K562 (cell line): Measurements from ENCODE around the gene GPR37L1. TPM values are rescaled to one million over a fixed set of nuclear protein-coding genes. Genes with fewer than 3 reads are reported as not detected.
A peak's percentile ranks its signal among the peaks of the same experiment; 100 is the strongest.

Experiments
- ARID1B ChIP-seq: fragments of 450-650 bp; IDR thresholded peaks from 2 replicates; pipeline ENCODE4 v1.6.1; 2016; ENCODE audit warnings: antibody characterized with exemption, mild to moderate bottlenecking, inconsistent platforms
- ARID4B ChIP-seq: sonication (generic); formaldehyde crosslinking; IDR thresholded peaks from 2 replicates; pipeline ENCODE4 v1.8.0; 2022; ENCODE audit warnings: mild to moderate bottlenecking, missing genetic modification reagents
- CC2D1A ChIP-seq: fragments of 450-650 bp; IDR thresholded peaks from 2 replicates; pipeline ENCODE4 v1.6.1; 2017; ENCODE audit warnings: mild to moderate bottlenecking
- CXXC5 ChIP-seq: fragments of 250-450 bp; sonication (Bioruptor Pico); IDR thresholded peaks from 2 replicates; pipeline ENCODE4 v1.8.0; 2022; ENCODE audit warnings: inconsistent platforms, mild to moderate bottlenecking, moderate library complexity
- DPF2 ChIP-seq: fragments of 450-650 bp; IDR thresholded peaks from 2 replicates; pipeline ENCODE4 v1.6.1; 2016
- E2F6 ChIP-seq, 2 experiments: IDR thresholded peaks; 2 replicates each; pipeline ENCODE4 v1.6.1; 2011; ENCODE audit warnings: borderline replicate concordance in 1 of 2, control low read depth in 1 of 2, low read depth in 1 of 2, low read length in 1 of 2, mild to moderate bottlenecking in 1 of 2, mixed read lengths in 1 of 2, moderate library complexity in 1 of 2; ENCODE audit not compliant: insufficient read depth in 1 of 2, insufficient read length in 1 of 2, poor library complexity in 1 of 2, severe bottlenecking in 1 of 2; ENCODE audit errors: extremely low read depth in 1 of 2
- FOS ChIP-seq: IDR thresholded peaks from 3 replicates; pipeline ENCODE4 v1.6.1; 2011; ENCODE audit not compliant: insufficient read length; ENCODE audit errors: extremely low read depth
- KLF6 ChIP-seq: fragments of 250-450 bp; sonication (Bioruptor Pico); IDR thresholded peaks from 2 replicates; pipeline ENCODE4 v1.4.0; 2020; ENCODE audit warnings: mild to moderate bottlenecking, moderate library complexity, borderline replicate concordance
- MBD2 ChIP-seq: sonication (generic); IDR thresholded peaks from 2 replicates; pipeline ENCODE4 v1.6.1; 2016; ENCODE audit warnings: low read depth, borderline replicate concordance
- MECOM ChIP-seq: fragments of 250-450 bp; sonication (Bioruptor Pico); IDR thresholded peaks from 2 replicates; pipeline ENCODE4 v1.8.0; 2022; ENCODE audit warnings: inconsistent platforms
- NCOR1 ChIP-seq: fragments of 450-650 bp; IDR thresholded peaks from 2 replicates; pipeline ENCODE4 v1.6.1; 2016; ENCODE audit warnings: mild to moderate bottlenecking, moderate library complexity
- PHB2 ChIP-seq: fragments of 450-650 bp; IDR thresholded peaks from 2 replicates; pipeline ENCODE4 v1.6.1; 2017; ENCODE audit warnings: low read depth
- PPARD ChIP-seq: fragments of 250-450 bp; sonication (Bioruptor Pico); IDR thresholded peaks from 2 replicates; pipeline ENCODE4 v1.8.0; 2022; ENCODE audit warnings: inconsistent platforms, mild to moderate bottlenecking, moderate library complexity
- PYGO2 ChIP-seq: fragments of 450-650 bp; IDR thresholded peaks from 2 replicates; pipeline ENCODE4 v1.6.1; 2016; ENCODE audit warnings: mild to moderate bottlenecking, missing genetic modification characterization, moderate library complexity, missing compliant biosample characterization
- RHOXF2B ChIP-seq: fragments of 250-450 bp; sonication (Bioruptor Pico); conservative IDR thresholded peaks from 2 replicates; pipeline ENCODE4 v1.5.1; 2021
- SIN3B ChIP-seq: fragments of 450-650 bp; IDR thresholded peaks from 2 replicates; pipeline ENCODE4 v1.6.1; 2017; ENCODE audit warnings: low read depth, mild to moderate bottlenecking, moderate library complexity
- SMAD3 ChIP-seq: fragments of 450-650 bp; formaldehyde crosslinking; conservative IDR thresholded peaks from 2 replicates; pipeline ENCODE4 v1.4.0; 2020; ENCODE audit warnings: mild to moderate bottlenecking
- SMARCA4 ChIP-seq: fragments of 450-650 bp; IDR thresholded peaks from 2 replicates; pipeline ENCODE4 v1.6.1; 2016
- STAT5A ChIP-seq: IDR thresholded peaks from 2 replicates; pipeline ENCODE4 v1.6.1; 2012; ENCODE audit warnings: low read length, inconsistent platforms, borderline replicate concordance
- STAT5B ChIP-seq: fragments of 250-450 bp; sonication (Bioruptor Pico); IDR thresholded peaks from 2 replicates; pipeline ENCODE4 v1.8.0; 2021; ENCODE audit warnings: mild to moderate bottlenecking, inconsistent platforms
- ZFP30 ChIP-seq: fragments of 250-450 bp; sonication (Bioruptor Pico); IDR thresholded peaks from 2 replicates; pipeline ENCODE4 v1.8.0; 2022; ENCODE audit warnings: moderate library complexity, mild to moderate bottlenecking, inconsistent platforms, borderline replicate concordance
- ZNF134 ChIP-seq: fragments of 250-450 bp; sonication (Bioruptor Pico); conservative IDR thresholded peaks from 2 replicates; pipeline ENCODE4 v1.4.0; 2020
- ZNF239 ChIP-seq: fragments of 250-450 bp; sonication (Bioruptor Pico); IDR thresholded peaks from 2 replicates; pipeline ENCODE4 v1.4.0; 2020; ENCODE audit warnings: mild to moderate bottlenecking
- ZNF274 ChIP-seq: IDR thresholded peaks from 2 replicates; pipeline ENCODE4 v1.6.1; 2011; ENCODE audit warnings: low read depth, mild to moderate bottlenecking, low read length, moderate library complexity, borderline replicate concordance
- polyA plus RNA-seq, 8 experiments: library from polyadenylated mRNA; depleted of rRNA in 4 of 8; stranded (reverse) in 5 of 8; unstranded in 3 of 8; fragments of >200 nt; fragmentation: Nextera tagmentation in 2 of 8; fragmentation: Illumina TruSeq in 1 of 8; extraction: Ambion mirVana in 2 of 8; extraction: Trizol in 1 of 8; gene quantifications; 2 replicates each; pipeline versions ENCODE4 v1.2.1 to v1.2.3, GENCODE V29; 2011 to 2014; ENCODE audit warnings: inconsistent platforms in 1 of 8, missing spikeins in 1 of 8
- total RNA-seq, 7 experiments: library from RNA; depleted of rRNA in 6 of 7; stranded (reverse); fragments of >200 nt in 6 of 7; fragmentation: Illumina TruSeq in 2 of 7; extraction: Trizol in 2 of 7; gene quantifications; 2 replicates each; pipeline versions ENCODE4 v1.2.1 to v1.2.3, GENCODE V29; 2011 to 2021; ENCODE audit warnings: low replicate concordance in 1 of 7

Gene GPR37L1
- total and polyA plus RNA-seq, 9 of the 15 experiments (the other 6 are each of a cell fraction or from before 2014, with no cell fraction given): not detected

- TF ChIP-seq ZNF274: 0 out of 2 replicates have a peak, but pooled peaks have one; percentile 7
- peak; percentile 93 for TF ChIP-seq PHB2
- peak; percentile 89 for TF ChIP-seq PYGO2
- TF ChIP-seq CXXC5: peak; percentile 72
- TF ChIP-seq ZNF134 (CRISPR knock-in tag): peak; percentile 56; the same call in 1 of the 2 replicates
- no peak for TF ChIP-seq ARID4B (CRISPR knock-in tag)
- TF ChIP-seq ARID1B: peak; percentile 98
- TF ChIP-seq STAT5A: peak; percentile 90
- no peak for TF ChIP-seq FOS
- peak; percentile 96 for TF ChIP-seq SMARCA4
- TF ChIP-seq PPARD (CRISPR knock-in tag): no peak
- peak; percentile 87 for TF ChIP-seq KLF6
- TF ChIP-seq MECOM (CRISPR knock-in tag): peak; percentile 83
- peak; percentile 93 for TF ChIP-seq DPF2
- peak; percentile 96 for TF ChIP-seq NCOR1
- no peak for TF ChIP-seq STAT5B (CRISPR knock-in tag)
- peak; percentile 73 for TF ChIP-seq ZNF239 (CRISPR knock-in tag)
- TF ChIP-seq CC2D1A: peak; percentile 92
- TF ChIP-seq SIN3B: no peak
- TF ChIP-seq E2F6 (IDR thresholded peaks at IDR 0.05; ENCODE audit: borderline replicate concordance in 1 of 2, extremely low read depth in 1 of 2, insufficient read depth in 1 of 2, insufficient read length in 1 of 2, low read depth in 1 of 2, low read length in 1 of 2, poor library complexity in 1 of 2, severe bottlenecking in 1 of 2): no peak
- TF ChIP-seq RHOXF2B (CRISPR knock-in tag): no peak
- no peak for TF ChIP-seq ZFP30 (CRISPR knock-in tag)
- peak; percentile 49; the same call in 1 of the 2 replicates for TF ChIP-seq MBD2
- TF ChIP-seq SMAD3 (CRISPR knock-in tag): peak; percentile 91
These were observed 46.6 kb upstream of the GPR37L1 start (continued) for GRCh38 chr1:202076050-202076511.
